ENCODE data around the gene RIN3. TPM values are rescaled to one million over a fixed set of nuclear protein-coding genes. Genes with fewer than 3 reads are reported as not detected.
A peak's percentile ranks its signal among the peaks of the same experiment; 100 is the strongest.

The RIN3 gene
- total RNA-seq, 1 donor from 2014 or later = 0.22 TPM

GRCh38 chr14:92610849-92611271 is 97.3 kb downstream of the RIN3 start:
- no peak overlapping the region for H2AFZ ChIP-seq (replicated peaks)
- H3K4me2 ChIP-seq = no peak overlapping the region
- no peak for DNase-seq (ENCODE audit: low spot score)
- H3K27me3 ChIP-seq = no peaks in the 10 kb centered on the region
- peaks cover 2% of the 10 kb centered on the region for H3K27me3 Mint-ChIP-seq (ENCODE audit: insufficient read depth, low read depth)
- no peaks in the 10 kb centered on the region for H3K79me2 ChIP-seq (ENCODE audit: low read depth)
- no peak overlapping the region for H3K4me3 ChIP-seq
- no peak overlapping the region for H3K27ac Mint-ChIP-seq
- no peaks in the 10 kb centered on the region for H3K36me3 Mint-ChIP-seq
- H3K4me1 Mint-ChIP-seq = no peaks in the 10 kb centered on the region
- TF ChIP-seq EZH2 (IDR thresholded peaks at IDR 0.05) (no peak), CTCF (IDR thresholded peaks at IDR 0.05) (no peak), EZH2phosphoT487 (IDR thresholded peaks at IDR 0.05) (no peak)
- H4K20me1 ChIP-seq (ENCODE audit: low read depth) = no peaks in the 10 kb centered on the region
- no peaks in the 10 kb centered on the region for H3K9me3 ChIP-seq (ENCODE audit: low read depth)
- H3K36me3 ChIP-seq = no peaks in the 10 kb centered on the region
- no peak overlapping the region for H3K4me3 Mint-ChIP-seq
- H3F3A ChIP-seq (ENCODE audit: low read depth) = no peaks in the 10 kb centered on the region
- no peak overlapping the region for H3K27ac ChIP-seq
- no peaks in the 10 kb centered on the region for H3K4me1 ChIP-seq
- peaks cover 4% of the 10 kb centered on the region for H3K9me3 Mint-ChIP-seq
- H3K9ac ChIP-seq = no peak overlapping the region

GRCh38 chr14:92613008-92613658 is 99.6 kb downstream of the RIN3 start:
- H3K27me3 Mint-ChIP-seq (ENCODE audit: insufficient read depth, low read depth) = peaks cover 2% of the 10 kb centered on the region
- DNase-seq (ENCODE audit: low spot score) = peak; percentile 78
- H3K27me3 ChIP-seq = no peaks in the 10 kb centered on the region
- H3F3A ChIP-seq (ENCODE audit: low read depth) = no peaks in the 10 kb centered on the region
- no peak overlapping the region for H3K4me3 ChIP-seq
- H4K20me1 ChIP-seq (ENCODE audit: low read depth) = no peaks in the 10 kb centered on the region
- H3K9me3 Mint-ChIP-seq = no peaks in the 10 kb centered on the region
- no peaks in the 10 kb centered on the region for H3K4me1 Mint-ChIP-seq
- no peaks in the 10 kb centered on the region for H3K36me3 Mint-ChIP-seq
- no peak for TF ChIP-seq EZH2 (IDR thresholded peaks at IDR 0.05)
- TF ChIP-seq CTCF (IDR thresholded peaks at IDR 0.05) = peak; percentile 93
- H2AFZ ChIP-seq (replicated peaks) = no peak overlapping the region
- no peak overlapping the region for H3K9ac ChIP-seq
- no peaks in the 10 kb centered on the region for H3K79me2 ChIP-seq (ENCODE audit: low read depth)
- H3K36me3 ChIP-seq = no peaks in the 10 kb centered on the region
- H3K27ac ChIP-seq = no peak overlapping the region
- H3K4me2 ChIP-seq = no peak overlapping the region
- no peaks in the 10 kb centered on the region for H3K4me1 ChIP-seq
- no peaks in the 10 kb centered on the region for H3K9me3 ChIP-seq (ENCODE audit: low read depth)
- H3K27ac Mint-ChIP-seq = no peak overlapping the region
- no peak overlapping the region for H3K4me3 Mint-ChIP-seq

GRCh38 chr14:92613681-92614260 is 100.2 kb downstream of the RIN3 start:
- Mint-ChIP-seq H3K27ac (no peak overlapping the region), H3K4me1 (no peaks in the 10 kb centered on the region), H3K36me3 (no peaks in the 10 kb centered on the region), H3K4me3 (no peak overlapping the region), H3K9me3 (no peaks in the 10 kb centered on the region), H3K27me3 (ENCODE audit: insufficient read depth, low read depth) (peaks cover 2% of the 10 kb centered on the region)
- Histone ChIP-seq H3K4me2 (no peak overlapping the region), H3K27me3 (no peaks in the 10 kb centered on the region), H2AFZ (replicated peaks) (no peak overlapping the region), H3K79me2 (ENCODE audit: low read depth) (no peaks in the 10 kb centered on the region), H3K4me3 (no peak overlapping the region), H3F3A (ENCODE audit: low read depth) (no peaks in the 10 kb centered on the region), H3K36me3 (no peaks in the 10 kb centered on the region), H3K9me3 (ENCODE audit: low read depth) (no peaks in the 10 kb centered on the region), H4K20me1 (ENCODE audit: low read depth) (no peaks in the 10 kb centered on the region), H3K9ac (no peak overlapping the region), H3K27ac (no peak overlapping the region), H3K4me1 (no peaks in the 10 kb centered on the region)
- TF ChIP-seq EZH2phosphoT487 (IDR thresholded peaks at IDR 0.05) = no peak
- TF ChIP-seq CTCF (IDR thresholded peaks at IDR 0.05) = no peak
- no peak for TF ChIP-seq EZH2 (IDR thresholded peaks at IDR 0.05)
- no peak for DNase-seq (ENCODE audit: low spot score)

All from neural progenitor cell (in vitro differentiated cells).